IMR-90 (cell line): ENCODE results near the gene STRA8. TPM values are rescaled to one million over a fixed set of nuclear protein-coding genes. Genes with fewer than 3 reads are reported as not detected.
A peak's percentile ranks its signal among the peaks of the same experiment; 100 is the strongest.

Experiments
- ATAC-seq: fragments of 200-7000 bp; cut with Tn5 transposase; 2 replicates; pipeline ENCODE4 v1.9.1; 2020; ENCODE audit warnings: low read depth, mild to moderate bottlenecking, moderate library complexity
- BruUV-seq: library from RNA; stranded (reverse); fragments of 400-500 nt; replicated peaks from 2 replicates; lab custom pipeline; 2021; lab: Mats Ljungman, UMichigan
- CTCF ChIA-PET: fragments of 300-600 bp; formaldehyde crosslinking; extraction: SDS; loops from one replicate; lab custom pipeline; 2021; ENCODE audit warnings: antibody characterized with exemption; lab: Yijun Ruan, JAX
- POLR2A ChIA-PET: fragments of 300-600 bp; sonication (Branson Sonifier 250); formaldehyde crosslinking; loops from one replicate; lab custom pipeline; 2022; ENCODE audit warnings: antibody characterized with exemption; ENCODE audit not compliant: unreplicated experiment; lab: Charles Lee
- DNase-seq: peaks from one replicate; pipeline ENCODE4 v3.0.0; 2013
- H2AFZ ChIP-seq: replicated peaks from 2 replicates; pipeline ENCODE3; 2013; ENCODE audit warnings: low read length, mild to moderate bottlenecking; ENCODE audit not compliant: poor library complexity
- H2AK5ac ChIP-seq: 2 replicates; pipeline ENCODE4 v1.6.1; 2013; ENCODE audit warnings: low read depth, low read length, inconsistent platforms
- H2AK9ac ChIP-seq: replicated peaks from 2 replicates; pipeline ENCODE3; 2013; ENCODE audit warnings: mild to moderate bottlenecking, low read depth, low read length, moderate library complexity; ENCODE audit not compliant: poor library complexity
- H2BK120ac ChIP-seq: 2 replicates; pipeline ENCODE4 v1.6.1; 2013; ENCODE audit warnings: low read depth, low read length, inconsistent platforms
- H2BK15ac ChIP-seq: 3 replicates; pipeline ENCODE4 v1.6.1; 2013; ENCODE audit warnings: low read depth, low read length, inconsistent platforms
- H2BK20ac ChIP-seq: 2 replicates; pipeline ENCODE4 v1.6.1; 2013; ENCODE audit warnings: low read depth, mild to moderate bottlenecking, inconsistent platforms, low read length, moderate library complexity
- H2BK5ac ChIP-seq: 2 replicates; pipeline ENCODE4 v1.6.1; 2013; ENCODE audit warnings: mild to moderate bottlenecking, low read depth, low read length, inconsistent platforms; ENCODE audit not compliant: poor library complexity, severe bottlenecking
- H3K14ac ChIP-seq: replicated peaks from 2 replicates; pipeline ENCODE4 v1.6.1; 2013; ENCODE audit warnings: low read depth, low read length, inconsistent platforms
- H3K18ac ChIP-seq: 2 replicates; pipeline ENCODE4 v1.6.1; 2013; ENCODE audit warnings: low read depth, low read length, control low read depth
- H3K23ac ChIP-seq: 2 replicates; pipeline ENCODE4 v1.6.1; 2013; ENCODE audit warnings: low read depth, low read length, inconsistent platforms
- H3K27ac ChIP-seq: 2 replicates; pipeline ENCODE4 v1.5.1; 2013; ENCODE audit warnings: mild to moderate bottlenecking, control low read depth, low read length; ENCODE audit not compliant: insufficient read depth
- H3K27me3 ChIP-seq: 2 replicates; pipeline ENCODE4 v1.6.1; 2013; ENCODE audit warnings: low read length; ENCODE audit not compliant: control insufficient read depth, insufficient read depth
- H3K36me3 ChIP-seq: 2 replicates; pipeline ENCODE4 v1.6.1; 2013; ENCODE audit warnings: low read length, mixed read lengths; ENCODE audit not compliant: control insufficient read depth, insufficient read depth
- H3K4ac ChIP-seq: 2 replicates; pipeline ENCODE4 v1.6.1; 2013; ENCODE audit warnings: low read depth, low read length, inconsistent platforms
- H3K4me1 ChIP-seq: 2 replicates; pipeline ENCODE4 v1.6.1; 2013; ENCODE audit warnings: low read length, mixed read lengths; ENCODE audit not compliant: control insufficient read depth, insufficient read depth
- H3K4me2 ChIP-seq: 2 replicates; pipeline ENCODE4 v1.6.1; 2013; ENCODE audit warnings: low read depth, mild to moderate bottlenecking, control low read depth, low read length, moderate library complexity
- H3K4me3 ChIP-seq: 2 replicates; pipeline ENCODE4 v1.5.1; 2013; ENCODE audit warnings: low read depth, mild to moderate bottlenecking, control low read depth, low read length, moderate library complexity; ENCODE audit not compliant: insufficient read depth
- H3K56ac ChIP-seq: 2 replicates; pipeline ENCODE4 v1.6.1; 2013; ENCODE audit warnings: low read length, inconsistent platforms; ENCODE audit not compliant: insufficient read depth; ENCODE audit errors: extremely low read depth
- H3K79me1 ChIP-seq, 2 experiments: 2 replicates each; pipeline ENCODE4 v1.6.1; 2013; ENCODE audit warnings: low read length in 2 of 2, inconsistent platforms in 1 of 2, low read depth in 1 of 2
- H3K9ac ChIP-seq: 2 replicates; pipeline ENCODE4 v1.6.1; 2013; ENCODE audit warnings: low read depth, low read length, control low read depth
- H3K9me1 ChIP-seq: 2 replicates; pipeline ENCODE4 v1.6.1; 2013; ENCODE audit warnings: low read length, inconsistent platforms; ENCODE audit not compliant: insufficient read depth
- H3K9me3 ChIP-seq: 2 replicates; pipeline ENCODE4 v1.6.1; 2013; ENCODE audit warnings: low read length; ENCODE audit not compliant: control insufficient read depth, insufficient read depth
- H4K20me1 ChIP-seq: 2 replicates; pipeline ENCODE4 v1.6.1; 2013; ENCODE audit warnings: low read length, inconsistent platforms; ENCODE audit not compliant: insufficient read depth
- H4K5ac ChIP-seq: 2 replicates; pipeline ENCODE4 v1.6.1; 2013; ENCODE audit warnings: mild to moderate bottlenecking, low read depth, low read length, control low read depth
- H4K8ac ChIP-seq, 2 experiments: 2 replicates each; pipeline ENCODE4 v1.6.1; 2013; ENCODE audit warnings: low read depth in 2 of 2, low read length in 2 of 2, control low read depth in 1 of 2, inconsistent platforms in 1 of 2
- H4K91ac ChIP-seq: 2 replicates; pipeline ENCODE4 v1.6.1; 2013; ENCODE audit warnings: low read depth, low read length, inconsistent platforms; ENCODE audit not compliant: insufficient read depth
- MAFK ChIP-seq: IDR thresholded peaks from 2 replicates; pipeline ENCODE4 v1.6.1; 2012; ENCODE audit warnings: low read depth, low read length, improper control_type of control experiment
- MXI1 ChIP-seq: IDR thresholded peaks from 2 replicates; pipeline ENCODE4 v1.6.1; 2012; ENCODE audit warnings: low read depth, mild to moderate bottlenecking, low read length, moderate library complexity, borderline replicate concordance
- RFX5 ChIP-seq: IDR thresholded peaks from 2 replicates; pipeline ENCODE4 v1.8.0; 2012; ENCODE audit warnings: low read depth, mild to moderate bottlenecking, low read length, moderate library complexity
- WGBS, 2 experiments: methylation state at CpG; one replicate each; pipeline versions ENCODE4 v1.1.5 to v1.1.7; 2013; ENCODE audit warnings: missing lambda C conversion rate in 2 of 2; ENCODE audit not compliant: insufficient read length in 1 of 2; ENCODE audit errors: extremely low coverage in 2 of 2; 5-methylcytosine and 5-hydroxymethylcytosine counted together
- dilution Hi-C: fragments of 300-500 bp; cut with HindIII; formaldehyde crosslinking; loops from one replicate; pipeline ENCODE4 v1.14.3; 2018; ENCODE audit warnings: low sequenced_read_pairs; ENCODE audit not compliant: unreplicated experiment
- in situ Hi-C: fragments of 300-500 bp; cut with MboI; formaldehyde crosslinking; loops from 3 replicates; pipeline ENCODE4 v1.14.3; 2019; ENCODE audit warnings: low sequenced_read_pairs, inconsistent platforms, mixed read lengths
- intact Hi-C: fragments of 100-400 bp; cut with micrococcal nuclease; formaldehyde crosslinking; loops from 2 replicates; pipeline ENCODE4 v1.10.0; 2022
- polyA plus RNA-seq, 3 experiments: library from polyadenylated mRNA; depleted of rRNA; stranded (reverse); fragments of >200 nt; gene quantifications; 2 replicates each; pipeline ENCODE4 v1.2.3, GENCODE V29; 2012; ENCODE audit warnings: low replicate concordance in 1 of 3
- total RNA-seq: library from RNA; depleted of rRNA; stranded (reverse); fragments of >200 nt; gene quantifications from 2 replicates; pipeline ENCODE4 v1.2.3, GENCODE V29; 2012
- TF ChIP-seq, protein P1 (sequence below): fragments of 150-350 bp; IDR thresholded peaks from 2 replicates; pipeline ENCODE4 v1.6.1; 2017; ENCODE audit warnings: mild to moderate bottlenecking, antibody characterized with exemption, low read length, low read depth
- TF ChIP-seq, protein P2 (sequence below): fragments of 150-350 bp; IDR thresholded peaks from 2 replicates; pipeline ENCODE4 v1.6.1; 2016; ENCODE audit warnings: low read depth, mild to moderate bottlenecking, low read length, moderate library complexity, borderline replicate concordance
- TF ChIP-seq, protein P3 (sequence below): conservative IDR thresholded peaks from 2 replicates; pipeline ENCODE4 v1.5.1; 2012; ENCODE audit warnings: mild to moderate bottlenecking, low read depth, low read length, improper control_type of control experiment

Gene STRA8
- total and polyA plus RNA-seq, 2 of the 4 experiments (the other 2 are of a cell fraction), result not detected

- Histone ChIP-seq H3K18ac (no peak overlapping the region), H4K8ac (no peak overlapping the region), H3K27me3 (no peaks in the 10 kb centered on the region), H3K9me3 (no peaks in the 10 kb centered on the region), H2BK20ac (no peak overlapping the region), H3K4me1 (peaks cover 5% of the 10 kb centered on the region; the same call in 1 of the 2 replicates), H4K5ac (no peak overlapping the region), H3K4me3 (no peak overlapping the region), H3K56ac (no peak overlapping the region), H3K14ac (no peak overlapping the region), H4K20me1 (no peaks in the 10 kb centered on the region), H3K23ac (no peak overlapping the region), H3K79me1 (peaks cover 4 to 12% of the 10 kb centered on the region in 2 experiments; a peak in 3 of 4 replicates), H2AFZ (no peak overlapping the region), H3K27ac (no peak overlapping the region), H2AK5ac (no peak overlapping the region), H2BK5ac (no peak overlapping the region), H3K4me2 (no peak overlapping the region), H2BK120ac (no peak overlapping the region), H4K91ac (no peak overlapping the region), H2BK15ac (no peak overlapping the region), H2AK9ac (no peak overlapping the region), H3K36me3 (peaks cover 13% of the 10 kb centered on the region), H3K4ac (no peak overlapping the region), H3K9me1 (peaks cover 17% of the 10 kb centered on the region), H3K9ac (no peak overlapping the region)
- ATAC-seq (no peak), DNase-seq (no peak)
- in situ Hi-C loops (no loop called here), dilution Hi-C loops (no loop called here), intact Hi-C loops (no loop called here)
- POLR2A ChIA-PET, result no interaction called here
- CTCF ChIA-PET, result no interaction called here
- BruUV-seq, result no TSS peak
- TF ChIP-seq, protein P1, sequence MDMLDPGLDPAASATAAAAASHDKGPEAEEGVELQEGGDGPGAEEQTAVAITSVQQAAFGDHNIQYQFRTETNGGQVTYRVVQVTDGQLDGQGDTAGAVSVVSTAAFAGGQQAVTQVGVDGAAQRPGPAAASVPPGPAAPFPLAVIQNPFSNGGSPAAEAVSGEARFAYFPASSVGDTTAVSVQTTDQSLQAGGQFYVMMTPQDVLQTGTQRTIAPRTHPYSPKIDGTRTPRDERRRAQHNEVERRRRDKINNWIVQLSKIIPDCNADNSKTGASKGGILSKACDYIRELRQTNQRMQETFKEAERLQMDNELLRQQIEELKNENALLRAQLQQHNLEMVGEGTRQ, result no peak
- TF ChIP-seq MAFK (peak; percentile 92), RFX5 (no peak), MXI1 (no peak)
- TF ChIP-seq, protein P2, sequence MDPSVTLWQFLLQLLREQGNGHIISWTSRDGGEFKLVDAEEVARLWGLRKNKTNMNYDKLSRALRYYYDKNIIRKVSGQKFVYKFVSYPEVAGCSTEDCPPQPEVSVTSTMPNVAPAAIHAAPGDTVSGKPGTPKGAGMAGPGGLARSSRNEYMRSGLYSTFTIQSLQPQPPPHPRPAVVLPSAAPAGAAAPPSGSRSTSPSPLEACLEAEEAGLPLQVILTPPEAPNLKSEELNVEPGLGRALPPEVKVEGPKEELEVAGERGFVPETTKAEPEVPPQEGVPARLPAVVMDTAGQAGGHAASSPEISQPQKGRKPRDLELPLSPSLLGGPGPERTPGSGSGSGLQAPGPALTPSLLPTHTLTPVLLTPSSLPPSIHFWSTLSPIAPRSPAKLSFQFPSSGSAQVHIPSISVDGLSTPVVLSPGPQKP, result no peak
- TF ChIP-seq, protein P3, sequence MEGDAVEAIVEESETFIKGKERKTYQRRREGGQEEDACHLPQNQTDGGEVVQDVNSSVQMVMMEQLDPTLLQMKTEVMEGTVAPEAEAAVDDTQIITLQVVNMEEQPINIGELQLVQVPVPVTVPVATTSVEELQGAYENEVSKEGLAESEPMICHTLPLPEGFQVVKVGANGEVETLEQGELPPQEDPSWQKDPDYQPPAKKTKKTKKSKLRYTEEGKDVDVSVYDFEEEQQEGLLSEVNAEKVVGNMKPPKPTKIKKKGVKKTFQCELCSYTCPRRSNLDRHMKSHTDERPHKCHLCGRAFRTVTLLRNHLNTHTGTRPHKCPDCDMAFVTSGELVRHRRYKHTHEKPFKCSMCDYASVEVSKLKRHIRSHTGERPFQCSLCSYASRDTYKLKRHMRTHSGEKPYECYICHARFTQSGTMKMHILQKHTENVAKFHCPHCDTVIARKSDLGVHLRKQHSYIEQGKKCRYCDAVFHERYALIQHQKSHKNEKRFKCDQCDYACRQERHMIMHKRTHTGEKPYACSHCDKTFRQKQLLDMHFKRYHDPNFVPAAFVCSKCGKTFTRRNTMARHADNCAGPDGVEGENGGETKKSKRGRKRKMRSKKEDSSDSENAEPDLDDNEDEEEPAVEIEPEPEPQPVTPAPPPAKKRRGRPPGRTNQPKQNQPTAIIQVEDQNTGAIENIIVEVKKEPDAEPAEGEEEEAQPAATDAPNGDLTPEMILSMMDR, result no peak
- no CpG with 5 or more reads among the region's 2 CpGs for WGBS, 2 experiments
Measured at GRCh38 chr7:135201350-135201749, 32.3 kb upstream of the STRA8 start.
